Ovary (tissue), 3 donors: ENCODE results near the gene NOC4L.

Source experiments
- POLR2A ChIP-seq: fragments of 450-650 bp; IDR thresholded peaks from one replicate; pipeline ENCODE4 v1.6.1; 2017; ENCODE audit warnings: antibody characterized with exemption, mild to moderate bottlenecking, moderate library complexity
- TF ChIP-seq, protein P1 (sequence below), 3 donors: fragments of 450-650 bp in 2 of 3; fragments of 200-600 bp in 1 of 3; IDR thresholded peaks; one replicate each; pipeline versions ENCODE4 v1.5.1 to v1.8.0; 2016 to 2022; ENCODE audit warnings: antibody characterized with exemption in 3 of 3, mild to moderate bottlenecking in 1 of 3
- donor health status: DM: no; HTN: no; CAD: no.

- TF ChIP-seq, protein P1, sequence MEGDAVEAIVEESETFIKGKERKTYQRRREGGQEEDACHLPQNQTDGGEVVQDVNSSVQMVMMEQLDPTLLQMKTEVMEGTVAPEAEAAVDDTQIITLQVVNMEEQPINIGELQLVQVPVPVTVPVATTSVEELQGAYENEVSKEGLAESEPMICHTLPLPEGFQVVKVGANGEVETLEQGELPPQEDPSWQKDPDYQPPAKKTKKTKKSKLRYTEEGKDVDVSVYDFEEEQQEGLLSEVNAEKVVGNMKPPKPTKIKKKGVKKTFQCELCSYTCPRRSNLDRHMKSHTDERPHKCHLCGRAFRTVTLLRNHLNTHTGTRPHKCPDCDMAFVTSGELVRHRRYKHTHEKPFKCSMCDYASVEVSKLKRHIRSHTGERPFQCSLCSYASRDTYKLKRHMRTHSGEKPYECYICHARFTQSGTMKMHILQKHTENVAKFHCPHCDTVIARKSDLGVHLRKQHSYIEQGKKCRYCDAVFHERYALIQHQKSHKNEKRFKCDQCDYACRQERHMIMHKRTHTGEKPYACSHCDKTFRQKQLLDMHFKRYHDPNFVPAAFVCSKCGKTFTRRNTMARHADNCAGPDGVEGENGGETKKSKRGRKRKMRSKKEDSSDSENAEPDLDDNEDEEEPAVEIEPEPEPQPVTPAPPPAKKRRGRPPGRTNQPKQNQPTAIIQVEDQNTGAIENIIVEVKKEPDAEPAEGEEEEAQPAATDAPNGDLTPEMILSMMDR (IDR thresholded peaks at IDR 0.05) = no peak
- TF ChIP-seq POLR2A = no peak
Measured at GRCh38 chr12:132146098-132146497, 1.8 kb downstream of the NOC4L start.
